ENCODE measurements around the gene PLA1A. TPM values are rescaled to one million over a fixed set of nuclear protein-coding genes. Genes with fewer than 3 reads are reported as not detected.

Gene PLA1A
- total RNA-seq, 4 donors from 2014 or later: 0.97 to 9.6 (median 3.2) TPM

- TF ChIP-seq POLR2A (IDR thresholded peaks at IDR 0.05) (peak; percentile 63 to 84), CTCF (IDR thresholded peaks at IDR 0.05 in 4 of 5, conservative IDR thresholded peaks at IDR 0.05 in 1 of 5) (peak in 4 of 5 experiments; percentile 24 to 57 (median 28))
- DNase-seq: peak; percentile 68 to 83
- no peaks in the 10 kb centered on the region for H3K27me3 ChIP-seq
- H3K36me3 ChIP-seq: peaks cover 0 to under 1% of the 10 kb centered on the region in 2 donors
- ATAC-seq: peak; percentile 75 to 77
- H3K27ac ChIP-seq: peak overlapping the region; percentile 94 to 96 (median 95)
- no peaks in the 10 kb centered on the region for H3K9me3 ChIP-seq
- H3K4me3 ChIP-seq: no peak overlapping the region
- peaks cover 50 to 60% of the 10 kb centered on the region in 2 donors for H3K4me1 ChIP-seq
- intact Hi-C loops (cut with DNase I; ENCODE audit: low total_unique reads): loop anchor here (10.0 kb wide), 1 partner anchor 728 kb away; no protein-coding TSS in a partner anchor
- in situ Hi-C loops (cut with MboI; ENCODE audit: low sequenced_read_pairs in 4 of 4): loop anchor here in 1 of 4 donors (10.0 kb wide), 1 partner anchor 88 kb away; the partner anchor contains the start of gene ADPRH
These were observed 65.1 kb downstream of the PLA1A start for GRCh38 chr3:119662604-119663373.

- intact Hi-C loops (cut with DNase I; ENCODE audit: low total_unique reads) (loop anchor here (10.0 kb wide), 1 partner anchor 729 kb away; no protein-coding TSS in a partner anchor), in situ Hi-C loops (cut with MboI; ENCODE audit: low sequenced_read_pairs in 4 of 4) (loop anchor here in 1 of 4 donors (10.0 kb wide), 1 partner anchor 89 kb away; the partner anchor contains the start of gene ADPRH)
- peak overlapping the region; percentile 94 to 96 (median 95) for H3K27ac ChIP-seq
- TF ChIP-seq CTCF (IDR thresholded peaks at IDR 0.05 in 4 of 5, conservative IDR thresholded peaks at IDR 0.05 in 1 of 5) (no peak), POLR2A (IDR thresholded peaks at IDR 0.05) (no peak)
- H3K27me3 ChIP-seq: no peaks in the 10 kb centered on the region
- DNase-seq (no peak), ATAC-seq (no peak)
- no peaks in the 10 kb centered on the region for H3K9me3 ChIP-seq
- H3K4me1 ChIP-seq: peaks cover 45 to 58% of the 10 kb centered on the region in 2 donors
- H3K4me3 ChIP-seq: no peak overlapping the region
- peaks cover 0 to 11% of the 10 kb centered on the region in 2 donors for H3K36me3 ChIP-seq
These were observed 66.2 kb downstream of the PLA1A start for GRCh38 chr3:119663885-119664284.

GRCh38 chr3:119664370-119664769 lies 66.7 kb downstream of the PLA1A start:
- Histone ChIP-seq H3K4me1 (peaks cover 45 to 58% of the 10 kb centered on the region in 2 donors), H3K9me3 (no peaks in the 10 kb centered on the region), H3K4me3 (no peak overlapping the region), H3K27me3 (no peaks in the 10 kb centered on the region), H3K27ac (peak overlapping the region; percentile 94 to 96 (median 95)), H3K36me3 (peaks cover 0 to 14% of the 10 kb centered on the region in 2 donors)
- intact Hi-C loops (cut with DNase I; ENCODE audit: low total_unique reads): loop anchor here (10.0 kb wide), 1 partner anchor 730 kb away; no protein-coding TSS in a partner anchor
- no peak for DNase-seq
- peak in 1 of 2 donors; percentile 10 for ATAC-seq
- no peak for TF ChIP-seq POLR2A (IDR thresholded peaks at IDR 0.05)
- no peak for TF ChIP-seq CTCF (IDR thresholded peaks at IDR 0.05 in 4 of 5, conservative IDR thresholded peaks at IDR 0.05 in 1 of 5)
- in situ Hi-C loops (cut with MboI; ENCODE audit: low sequenced_read_pairs in 4 of 4): loop anchor here in 1 of 4 donors (10.0 kb wide), 1 partner anchor 90 kb away; the partner anchor contains the start of gene ADPRH

- peaks cover 45 to 64% of the 10 kb centered on the region in 2 donors for H3K4me1 ChIP-seq
- ATAC-seq (peak in 1 of 2 donors; percentile 21), DNase-seq (no peak)
- in situ Hi-C loops (cut with MboI; ENCODE audit: low sequenced_read_pairs in 4 of 4) (loop anchor here in 1 of 4 donors (10.0 kb wide), 1 partner anchor 90 kb away; the partner anchor contains the start of gene ADPRH), intact Hi-C loops (cut with DNase I; ENCODE audit: low total_unique reads) (loop anchor here (10.0 kb wide), 1 partner anchor 730 kb away; no protein-coding TSS in a partner anchor)
- H3K4me3 ChIP-seq: no peak overlapping the region
- H3K27me3 ChIP-seq: no peaks in the 10 kb centered on the region
- peaks cover 0 to 14% of the 10 kb centered on the region in 2 donors for H3K36me3 ChIP-seq
- peak overlapping the region; percentile 94 to 96 (median 95) for H3K27ac ChIP-seq
- H3K9me3 ChIP-seq: no peaks in the 10 kb centered on the region
- no peak for TF ChIP-seq POLR2A (IDR thresholded peaks at IDR 0.05)
- no peak for TF ChIP-seq CTCF (IDR thresholded peaks at IDR 0.05 in 4 of 5, conservative IDR thresholded peaks at IDR 0.05 in 1 of 5)
These were observed 67.2 kb downstream of the PLA1A start for GRCh38 chr3:119664850-119665379.

Measured in gastrocnemius medialis (tissue), 4 donors.